HCT116 (cell line): Measurements from ENCODE around the gene EGFLAM. TPM values are rescaled to one million over a fixed set of nuclear protein-coding genes. Genes with fewer than 3 reads are reported as not detected.

Experiments used
- ATAC-seq: fragments of 200-7000 bp; cut with Tn5 transposase; 2 replicates; pipeline ENCODE4 v1.9.1; 2020; ENCODE audit warnings: mild to moderate bottlenecking, moderate library complexity
- BruUV-seq: library from RNA; stranded (reverse); fragments of 400-500 nt; replicated peaks from 2 replicates; lab custom pipeline; 2021; lab: Mats Ljungman, UMichigan
- CTCF ChIA-PET: fragments of 300-600 bp; sonication (Branson Sonifier 250); formaldehyde crosslinking; loops from one replicate; lab custom pipeline; 2021; ENCODE audit warnings: antibody characterized with exemption; lab: Charles Lee
- POLR2A ChIA-PET: fragments of 300-600, 350-600 bp; sonication (Branson Sonifier 250); formaldehyde crosslinking; loops from one replicate; lab custom pipeline; 2021; ENCODE audit warnings: antibody characterized with exemption; lab: Charles Lee
- RAD21 ChIA-PET, 2 experiments: fragments of 300-600 bp; sonication (Branson Sonifier 250); formaldehyde crosslinking; loops; one replicate each; lab custom pipeline; 2023; ENCODE audit warnings: low total read pairs in 2 of 2; ENCODE audit not compliant: uncharacterized antibody in 2 of 2, unreplicated experiment in 2 of 2, low non-redundant PET in 1 of 2; lab: Charles Lee
- DNase-seq: peaks from one replicate; pipeline ENCODE4 v3.0.0-alpha.2; 2010; ENCODE audit warnings: low read depth, low spot score
- H2AFZ ChIP-seq: fragments of 200-600 bp; shearing (Covaris generic), sonication (generic); 2 replicates; pipeline ENCODE4 v1.6.1; 2017; ENCODE audit warnings: low read depth, mixed run types, mixed read lengths, antibody characterized with exemption, low read length; ENCODE audit not compliant: poor library complexity, severe bottlenecking
- H3K27ac ChIP-seq: 2 replicates; pipeline ENCODE4 v1.5.1; 2012; ENCODE audit warnings: low read depth, low read length
- H3K27me3 ChIP-seq: fragments of 200-600 bp; sonication (generic); 2 replicates; pipeline ENCODE4 v1.6.1; 2016; ENCODE audit warnings: mixed run types, low read length, mixed read lengths; ENCODE audit not compliant: insufficient read depth
- H3K36me3 ChIP-seq, 2 experiments: fragments of 200-500 bp in 1 of 2; fragments of 200-600 bp in 1 of 2; sonication (Bioruptor generic) in 1 of 2; sonication (generic) in 1 of 2; 2 replicates each; pipeline versions ENCODE4 v1.5.1 to v1.6.1; 2014 to 2016; ENCODE audit warnings: low read length in 2 of 2, inconsistent platforms in 1 of 2, mixed read lengths in 1 of 2, mixed run types in 1 of 2; ENCODE audit not compliant: insufficient read depth in 2 of 2, control insufficient read depth in 1 of 2
- H3K4me1 ChIP-seq, 2 experiments: fragments of 200-600 bp in 1 of 2; sonication (generic) in 1 of 2; 2 replicates each; pipeline versions ENCODE4 v1.5.1 to v1.6.1; 2012 to 2017; ENCODE audit warnings: low read length in 2 of 2, inconsistent platforms in 1 of 2, mild to moderate bottlenecking in 1 of 2, mixed read lengths in 1 of 2, mixed run types in 1 of 2, moderate library complexity in 1 of 2; ENCODE audit not compliant: insufficient read depth in 2 of 2, control insufficient read depth in 1 of 2
- H3K4me2 ChIP-seq: fragments of 200-600 bp; sonication (generic); 2 replicates; pipeline ENCODE4 v1.6.1; 2017; ENCODE audit warnings: mixed run types, low read length, mixed read lengths
- H3K4me3 ChIP-seq, 2 experiments: fragments of 200-600 bp in 1 of 2; sonication (generic) in 1 of 2; replicated peaks in 1 of 2; 2 replicates each; pipeline ENCODE4 v1.5.1; 2011 to 2016; ENCODE audit warnings: low read length in 2 of 2, control low read depth in 1 of 2, low read depth in 1 of 2, mild to moderate bottlenecking in 1 of 2, mixed read lengths in 1 of 2, mixed run types in 1 of 2
- H3K79me2 ChIP-seq: fragments of 200-600 bp; sonication (generic); 2 replicates; pipeline ENCODE4 v1.6.1; 2017; ENCODE audit warnings: mild to moderate bottlenecking, mixed run types, low read length, moderate library complexity, mixed read lengths; ENCODE audit not compliant: insufficient read depth
- H3K9ac ChIP-seq: fragments of 200-600 bp; sonication (generic); 2 replicates; pipeline ENCODE4 v1.6.1; 2016; ENCODE audit warnings: low read length, mixed read lengths
- H3K9me2 ChIP-seq: fragments of 200-600 bp; sonication (generic), shearing (Covaris generic); 2 replicates; pipeline ENCODE4 v1.6.1; 2017; ENCODE audit warnings: mixed run types, mild to moderate bottlenecking, moderate library complexity; ENCODE audit not compliant: insufficient read depth
- H3K9me3 ChIP-seq, 2 experiments: fragments of 200-500 bp in 1 of 2; fragments of 200-600 bp in 1 of 2; sonication (Bioruptor generic) in 1 of 2; sonication (generic) in 1 of 2; 2 replicates each; pipeline ENCODE4 v1.6.1; 2014 to 2017; ENCODE audit warnings: low read length in 2 of 2, mixed read lengths in 2 of 2, inconsistent platforms in 1 of 2, low read depth in 1 of 2, mild to moderate bottlenecking in 1 of 2, mixed run types in 1 of 2, moderate library complexity in 1 of 2; ENCODE audit not compliant: control insufficient read depth in 1 of 2, insufficient read depth in 1 of 2
- H4K20me1 ChIP-seq: fragments of 200-600 bp; sonication (generic), shearing (Covaris generic); 2 replicates; pipeline ENCODE4 v1.6.1; 2017; ENCODE audit warnings: mixed run types, mild to moderate bottlenecking, moderate library complexity; ENCODE audit not compliant: insufficient read depth
- ELF1 ChIP-seq: IDR thresholded peaks from 2 replicates; pipeline ENCODE4 v1.6.1; 2012; ENCODE audit warnings: low read depth, borderline replicate concordance
- EZH2 ChIP-seq: fragments of 200-600 bp; sonication (generic); IDR thresholded peaks from 2 replicates; pipeline ENCODE4 v1.6.1; 2017; ENCODE audit warnings: antibody characterized with exemption, mixed run types
- EZH2phosphoT487 ChIP-seq: fragments of 200-600 bp; IDR thresholded peaks from 2 replicates; pipeline ENCODE4 v1.6.1; 2018; ENCODE audit warnings: antibody characterized with exemption, borderline replicate concordance
- POLR2A ChIP-seq: IDR thresholded peaks from 2 replicates; pipeline ENCODE4 v1.7.0; 2011; ENCODE audit warnings: borderline replicate concordance; ENCODE audit not compliant: insufficient read depth, insufficient read length; ENCODE audit errors: extremely low read depth
- POLR2AphosphoS5 ChIP-seq: IDR thresholded peaks from 2 replicates; pipeline ENCODE4 v1.6.1; 2011; ENCODE audit warnings: mild to moderate bottlenecking, low read depth, low read length, moderate library complexity
- SIN3A ChIP-seq: IDR thresholded peaks from 2 replicates; pipeline ENCODE4 v1.6.1; 2012; ENCODE audit warnings: low read depth
- SP1 ChIP-seq: IDR thresholded peaks from 2 replicates; pipeline ENCODE4 v1.6.1; 2012; ENCODE audit warnings: low read depth
- SRF ChIP-seq: IDR thresholded peaks from 2 replicates; pipeline ENCODE4 v1.6.1; 2012; ENCODE audit warnings: low read depth
- TCF7L2 ChIP-seq: IDR thresholded peaks from 2 replicates; pipeline ENCODE4 v1.7.0; 2011; ENCODE audit warnings: borderline replicate concordance, inconsistent platforms; ENCODE audit not compliant: insufficient read depth, insufficient read length; ENCODE audit errors: extremely low read depth
- YY1 ChIP-seq: IDR thresholded peaks from 2 replicates; pipeline ENCODE4 v1.6.1; 2011; ENCODE audit warnings: low read length, low read depth, moderate library complexity, mild to moderate bottlenecking; ENCODE audit not compliant: insufficient replicate concordance; ENCODE audit errors: extremely low read depth
- ZBTB33 ChIP-seq: IDR thresholded peaks from 2 replicates; pipeline ENCODE4 v1.6.1; 2011; ENCODE audit warnings: mild to moderate bottlenecking, low read length, moderate library complexity; ENCODE audit not compliant: insufficient replicate concordance; ENCODE audit errors: extremely low read depth
- ZNF274 ChIP-seq: fragments of 200-500 bp; sonication (Bioruptor generic); IDR thresholded peaks from 2 replicates; pipeline ENCODE4 v1.6.1; 2014; ENCODE audit warnings: mild to moderate bottlenecking, low read depth, low read length, inconsistent platforms
- intact Hi-C: fragments of 100-400 bp; cut with micrococcal nuclease; formaldehyde crosslinking; loops from 2 replicates; pipeline ENCODE4 v1.10.0; 2022
- total RNA-seq: library from RNA; stranded (reverse); gene quantifications from one replicate; pipeline ENCODE4 v1.2.1, GENCODE V29; 2021; ENCODE audit not compliant: unreplicated experiment

EGFLAM gene
- total RNA-seq, 1 experiment from 2014 or later: not detected

GRCh38 chr5:38456657-38457399 is 198.5 kb downstream of the EGFLAM start:
- H2AFZ ChIP-seq: no peak overlapping the region
- intact Hi-C loops: no loop called here
- BruUV-seq: no TSS peak
- H3K27me3 ChIP-seq: no peaks in the 10 kb centered on the region
- H3K4me2 ChIP-seq: no peak overlapping the region
- no peak overlapping the region for H3K4me3 ChIP-seq
- H3K79me2 ChIP-seq: no peaks in the 10 kb centered on the region
- no peak for TF ChIP-seq ZBTB33
- TF ChIP-seq EZH2phosphoT487: no peak
- TF ChIP-seq POLR2AphosphoS5: no peak
- no peak for TF ChIP-seq SRF
- no peak for TF ChIP-seq ELF1
- no peak for TF ChIP-seq TCF7L2
- no peak for TF ChIP-seq ZNF274
- no peak for TF ChIP-seq POLR2A
- TF ChIP-seq SP1: no peak
- TF ChIP-seq SIN3A: no peak
- TF ChIP-seq EZH2: no peak
- no peak for TF ChIP-seq YY1
- H3K27ac ChIP-seq: no peak overlapping the region
- no peaks in the 10 kb centered on the region for H4K20me1 ChIP-seq
- ATAC-seq: no peak
- H3K9ac ChIP-seq: no peak overlapping the region
- ChIA-PET RAD21 (no interaction called here), CTCF (no interaction called here), POLR2A (no interaction called here)
- H3K9me3 ChIP-seq: no peaks in the 10 kb centered on the region
- H3K9me2 ChIP-seq: no peaks in the 10 kb centered on the region
- no peak for DNase-seq
- no peaks in the 10 kb centered on the region for H3K4me1 ChIP-seq
- no peaks in the 10 kb centered on the region for H3K36me3 ChIP-seq
